HepG2 (cell line): Measurements from ENCODE around the gene NDOR1. TPM values are rescaled to one million over a fixed set of nuclear protein-coding genes. Genes with fewer than 3 reads are reported as not detected.
A peak's percentile ranks its signal among the peaks of the same experiment; 100 is the strongest.

Experiments
- FOXP1 ChIP-seq, 2 experiments: fragments of 450-650 bp in 1 of 2; IDR thresholded peaks; 2 replicates each; pipeline ENCODE4 v1.6.1; 2017 to 2018; ENCODE audit warnings: antibody characterized with exemption in 1 of 2
- GATAD1 ChIP-seq: IDR thresholded peaks from 2 replicates; pipeline ENCODE4 v1.6.1; 2016; ENCODE audit warnings: missing genetic modification reagents, missing compliant biosample characterization
- HMG20A ChIP-seq: IDR thresholded peaks from 2 replicates; pipeline ENCODE4 v1.6.1; 2016; ENCODE audit warnings: borderline replicate concordance
- ISL2 ChIP-seq: sonication (generic); formaldehyde crosslinking; IDR thresholded peaks from 2 replicates; pipeline ENCODE4 v1.5.0; 2020; ENCODE audit warnings: missing genetic modification reagents
- MTF1 ChIP-seq: sonication (generic); formaldehyde crosslinking; IDR thresholded peaks from 2 replicates; pipeline ENCODE4 v1.5.0; 2020; ENCODE audit warnings: missing genetic modification reagents
- PCBP2 ChIP-seq: fragments of 200-400 bp; formaldehyde crosslinking; optimal IDR thresholded peaks from 2 replicates; pipeline ENCODE3; 2018; ENCODE audit warnings: low read length, low read depth; ENCODE audit not compliant: poor library complexity, severe bottlenecking
- POLR2G ChIP-seq: fragments of 200-400 bp; formaldehyde crosslinking; IDR thresholded peaks from 2 replicates; pipeline ENCODE4 v1.6.1; 2018; ENCODE audit warnings: mild to moderate bottlenecking, low read depth, low read length, moderate library complexity
- SAFB2 ChIP-seq: sonication (generic); formaldehyde crosslinking; IDR thresholded peaks from 2 replicates; pipeline ENCODE4 v1.5.1; 2020; ENCODE audit warnings: missing genetic modification reagents, low read depth, mild to moderate bottlenecking, borderline replicate concordance
- SETDB1 ChIP-seq: sonication (generic); formaldehyde crosslinking; IDR thresholded peaks from 2 replicates; pipeline ENCODE4 v1.5.1; 2020; ENCODE audit warnings: missing genetic modification reagents, mild to moderate bottlenecking, borderline replicate concordance
- SNAI1 ChIP-seq: sonication (generic); formaldehyde crosslinking; IDR thresholded peaks from 2 replicates; pipeline ENCODE4 v1.5.0; 2020; ENCODE audit warnings: mild to moderate bottlenecking, missing genetic modification reagents, borderline replicate concordance
- SPEN ChIP-seq: sonication (generic); formaldehyde crosslinking; IDR thresholded peaks from 2 replicates; pipeline ENCODE4 v1.5.1; 2020; ENCODE audit warnings: low read depth, mild to moderate bottlenecking, missing genetic modification reagents
- SRY ChIP-seq: sonication (generic); formaldehyde crosslinking; IDR thresholded peaks from 2 replicates; pipeline ENCODE4 v1.8.0; 2022; ENCODE audit warnings: mild to moderate bottlenecking, missing genetic modification reagents
- SSRP1 ChIP-seq: IDR thresholded peaks from 2 replicates; pipeline ENCODE4 v1.6.1; 2016; ENCODE audit warnings: control low read depth
- ZNF282 ChIP-seq: fragments of 450-650 bp; IDR thresholded peaks from 2 replicates; pipeline ENCODE4 v1.6.1; 2018; ENCODE audit not compliant: partially characterized antibody
- ZNF350 ChIP-seq: sonication (generic); formaldehyde crosslinking; IDR thresholded peaks from 2 replicates; pipeline ENCODE4 v1.4.0; 2020; ENCODE audit warnings: mild to moderate bottlenecking, low read depth, missing genetic modification reagents, borderline replicate concordance
- ZNF644 ChIP-seq: IDR thresholded peaks from 2 replicates; pipeline ENCODE4 v1.6.1; 2016; ENCODE audit warnings: low read depth
- ZNF709 ChIP-seq: sonication (generic); formaldehyde crosslinking; IDR thresholded peaks from 2 replicates; pipeline ENCODE4 v1.5.0; 2020; ENCODE audit warnings: mild to moderate bottlenecking, missing genetic modification reagents
- ZNF891 ChIP-seq: sonication (generic); formaldehyde crosslinking; IDR thresholded peaks from 2 replicates; pipeline ENCODE4 v1.5.0; 2020; ENCODE audit warnings: mild to moderate bottlenecking, missing genetic modification reagents
- polyA plus RNA-seq, 8 experiments: library from polyadenylated mRNA; depleted of rRNA in 3 of 8; stranded (reverse) in 7 of 8; unstranded in 1 of 8; fragments of >200 nt; fragmentation: Illumina TruSeq in 4 of 8; extraction: Trizol in 4 of 8; gene quantifications; 2 replicates each; pipeline versions ENCODE4 v1.2.1 to v1.2.3, GENCODE V29; 2011 to 2016; ENCODE audit warnings: low read depth in 4 of 8, missing spikeins in 1 of 8, mixed read lengths in 1 of 8; ENCODE audit not compliant: insufficient read depth in 1 of 8
- total RNA-seq, 5 experiments: library from RNA; depleted of rRNA; stranded (reverse); fragments of >200 nt; fragmentation: Illumina TruSeq; extraction: Trizol; gene quantifications; 2 replicates each; pipeline ENCODE4 v1.2.3, GENCODE V29; 2016; ENCODE audit warnings: low read depth in 1 of 5
- TF ChIP-seq, protein P1 (sequence below): sonication (generic); formaldehyde crosslinking; IDR thresholded peaks from 2 replicates; pipeline ENCODE4 v1.4.0; 2020; ENCODE audit warnings: mild to moderate bottlenecking, missing genetic modification reagents, borderline replicate concordance
- TF ChIP-seq, protein P2 (sequence below): sonication (generic); formaldehyde crosslinking; IDR thresholded peaks from 2 replicates; pipeline ENCODE4 v1.4.0; 2020; ENCODE audit warnings: missing genetic modification reagents
- TF ChIP-seq, protein P3 (sequence below): sonication (generic); formaldehyde crosslinking; IDR thresholded peaks from 2 replicates; pipeline ENCODE4 v1.8.1; 2022; ENCODE audit warnings: low read depth, mild to moderate bottlenecking, missing genetic modification reagents
- TF ChIP-seq, protein P4 (sequence below): sonication (generic); formaldehyde crosslinking; IDR thresholded peaks from 2 replicates; pipeline ENCODE4 v1.5.0; 2020; ENCODE audit warnings: mild to moderate bottlenecking, missing genetic modification reagents, moderate library complexity
- TF ChIP-seq, protein P5 (sequence below): sonication (generic); formaldehyde crosslinking; IDR thresholded peaks from 2 replicates; pipeline ENCODE4 v1.5.0; 2020; ENCODE audit warnings: missing genetic modification reagents

The NDOR1 gene
- total and polyA plus RNA-seq, 2 of the 13 experiments (the other 11 are each of a cell fraction or from before 2014, with no cell fraction given) = 3.6 to 8.7 TPM

- no peak for TF ChIP-seq PCBP2
- TF ChIP-seq GATAD1 (CRISPR knock-in tag) = 0 out of 2 replicates have a peak, but pooled peaks have one; percentile 43
- no peak for TF ChIP-seq SRY
- TF ChIP-seq, protein P1, sequence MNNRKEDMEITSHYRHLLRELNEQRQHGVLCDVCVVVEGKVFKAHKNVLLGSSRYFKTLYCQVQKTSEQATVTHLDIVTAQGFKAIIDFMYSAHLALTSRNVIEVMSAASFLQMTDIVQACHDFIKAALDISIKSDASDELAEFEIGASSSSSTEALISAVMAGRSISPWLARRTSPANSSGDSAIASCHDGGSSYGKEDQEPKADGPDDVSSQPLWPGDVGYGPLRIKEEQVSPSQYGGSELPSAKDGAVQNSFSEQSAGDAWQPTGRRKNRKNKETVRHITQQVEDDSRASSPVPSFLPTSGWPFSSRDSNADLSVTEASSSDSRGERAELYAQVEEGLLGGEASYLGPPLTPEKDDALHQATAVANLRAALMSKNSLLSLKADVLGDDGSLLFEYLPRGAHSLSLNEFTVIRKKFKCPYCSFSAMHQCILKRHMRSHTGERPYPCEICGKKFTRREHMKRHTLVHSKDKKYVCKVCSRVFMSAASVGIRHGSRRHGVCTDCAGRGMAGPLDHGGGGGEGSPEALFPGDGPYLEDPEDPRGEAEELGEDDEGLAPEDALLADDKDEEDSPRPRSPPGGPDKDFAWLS = no peak
- TF ChIP-seq HMG20A = no peak
- TF ChIP-seq, protein P2, sequence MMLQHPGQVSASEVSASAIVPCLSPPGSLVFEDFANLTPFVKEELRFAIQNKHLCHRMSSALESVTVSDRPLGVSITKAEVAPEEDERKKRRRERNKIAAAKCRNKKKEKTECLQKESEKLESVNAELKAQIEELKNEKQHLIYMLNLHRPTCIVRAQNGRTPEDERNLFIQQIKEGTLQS = peak; percentile 42; the same call in 1 of the 2 replicates
- TF ChIP-seq, protein P3, sequence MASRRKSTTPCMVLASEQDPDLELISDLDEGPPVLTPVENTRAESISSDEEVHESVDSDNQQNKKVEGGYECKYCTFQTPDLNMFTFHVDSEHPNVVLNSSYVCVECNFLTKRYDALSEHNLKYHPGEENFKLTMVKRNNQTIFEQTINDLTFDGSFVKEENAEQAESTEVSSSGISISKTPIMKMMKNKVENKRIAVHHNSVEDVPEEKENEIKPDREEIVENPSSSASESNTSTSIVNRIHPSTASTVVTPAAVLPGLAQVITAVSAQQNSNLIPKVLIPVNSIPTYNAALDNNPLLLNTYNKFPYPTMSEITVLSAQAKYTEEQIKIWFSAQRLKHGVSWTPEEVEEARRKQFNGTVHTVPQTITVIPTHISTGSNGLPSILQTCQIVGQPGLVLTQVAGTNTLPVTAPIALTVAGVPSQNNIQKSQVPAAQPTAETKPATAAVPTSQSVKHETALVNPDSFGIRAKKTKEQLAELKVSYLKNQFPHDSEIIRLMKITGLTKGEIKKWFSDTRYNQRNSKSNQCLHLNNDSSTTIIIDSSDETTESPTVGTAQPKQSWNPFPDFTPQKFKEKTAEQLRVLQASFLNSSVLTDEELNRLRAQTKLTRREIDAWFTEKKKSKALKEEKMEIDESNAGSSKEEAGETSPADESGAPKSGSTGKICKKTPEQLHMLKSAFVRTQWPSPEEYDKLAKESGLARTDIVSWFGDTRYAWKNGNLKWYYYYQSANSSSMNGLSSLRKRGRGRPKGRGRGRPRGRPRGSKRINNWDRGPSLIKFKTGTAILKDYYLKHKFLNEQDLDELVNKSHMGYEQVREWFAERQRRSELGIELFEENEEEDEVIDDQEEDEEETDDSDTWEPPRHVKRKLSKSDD (CRISPR knock-in tag) = 0 out of 2 replicates have a peak, but pooled peaks have one; percentile 19
- no peak for TF ChIP-seq SETDB1 (CRISPR knock-in tag)
- no peak for TF ChIP-seq SAFB2
- TF ChIP-seq ZNF891 (CRISPR knock-in tag) = no peak
- TF ChIP-seq SPEN = peak; percentile 81
- peak; percentile 63; the same call in 1 of the 2 replicates for TF ChIP-seq ZNF350 (CRISPR knock-in tag)
- TF ChIP-seq ISL2 (CRISPR knock-in tag) = peak; percentile 59; the same call in 1 of the 2 replicates
- TF ChIP-seq, protein P4, sequence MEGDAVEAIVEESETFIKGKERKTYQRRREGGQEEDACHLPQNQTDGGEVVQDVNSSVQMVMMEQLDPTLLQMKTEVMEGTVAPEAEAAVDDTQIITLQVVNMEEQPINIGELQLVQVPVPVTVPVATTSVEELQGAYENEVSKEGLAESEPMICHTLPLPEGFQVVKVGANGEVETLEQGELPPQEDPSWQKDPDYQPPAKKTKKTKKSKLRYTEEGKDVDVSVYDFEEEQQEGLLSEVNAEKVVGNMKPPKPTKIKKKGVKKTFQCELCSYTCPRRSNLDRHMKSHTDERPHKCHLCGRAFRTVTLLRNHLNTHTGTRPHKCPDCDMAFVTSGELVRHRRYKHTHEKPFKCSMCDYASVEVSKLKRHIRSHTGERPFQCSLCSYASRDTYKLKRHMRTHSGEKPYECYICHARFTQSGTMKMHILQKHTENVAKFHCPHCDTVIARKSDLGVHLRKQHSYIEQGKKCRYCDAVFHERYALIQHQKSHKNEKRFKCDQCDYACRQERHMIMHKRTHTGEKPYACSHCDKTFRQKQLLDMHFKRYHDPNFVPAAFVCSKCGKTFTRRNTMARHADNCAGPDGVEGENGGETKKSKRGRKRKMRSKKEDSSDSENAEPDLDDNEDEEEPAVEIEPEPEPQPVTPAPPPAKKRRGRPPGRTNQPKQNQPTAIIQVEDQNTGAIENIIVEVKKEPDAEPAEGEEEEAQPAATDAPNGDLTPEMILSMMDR (CRISPR knock-in tag) = peak; percentile 7; the same call in 1 of the 2 replicates
- peak; percentile 49; the same call in 1 of the 2 replicates for TF ChIP-seq POLR2G
- peak; percentile 91 for TF ChIP-seq SNAI1 (CRISPR knock-in tag)
- TF ChIP-seq ZNF644 = no peak
- TF ChIP-seq ZNF282 = no peak
- TF ChIP-seq FOXP1 (IDR thresholded peaks at IDR 0.05) = no peak
- TF ChIP-seq FOXP1 (CRISPR knock-in tag; IDR thresholded peaks at IDR 0.05) = no peak
- TF ChIP-seq ZNF709 = no peak
- TF ChIP-seq MTF1 (CRISPR knock-in tag) = no peak
- TF ChIP-seq SSRP1 (CRISPR knock-in tag) = no peak
- TF ChIP-seq, protein P5, sequence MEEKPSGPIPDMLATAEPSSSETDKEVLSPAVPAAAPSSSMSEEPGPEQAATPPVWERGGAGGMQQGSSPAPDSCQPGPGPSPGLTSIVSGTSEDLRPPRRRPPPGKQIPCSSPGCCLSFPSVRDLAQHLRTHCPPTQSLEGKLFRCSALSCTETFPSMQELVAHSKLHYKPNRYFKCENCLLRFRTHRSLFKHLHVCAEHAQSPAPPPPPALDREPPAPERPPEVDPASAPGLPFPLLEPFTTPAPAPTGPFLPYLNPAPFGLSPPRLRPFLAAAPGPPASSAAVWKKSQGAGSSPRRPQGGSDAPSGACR (CRISPR knock-in tag) = peak; percentile 62; the same call in 1 of the 2 replicates
Measured at GRCh38 chr9:137241490-137242268, 36.2 kb downstream of the NDOR1 start (continued).
